HG02759 (cell line): ENCODE data around the gene TERT.
"Not testable (repeated sequence)": the region's sequence is repeated elsewhere in the genome, so short reads cannot be mapped to it uniquely, and the experiment has no call there.

Source experiments
- ATAC-seq: cut with Tn5 transposase; IDR thresholded peaks from one replicate; pipeline ENCODE4 v1.9.1; 2021; ENCODE audit warnings: mild to moderate bottlenecking, moderate library complexity; ENCODE audit not compliant: unreplicated experiment

The TERT gene

DNA sequence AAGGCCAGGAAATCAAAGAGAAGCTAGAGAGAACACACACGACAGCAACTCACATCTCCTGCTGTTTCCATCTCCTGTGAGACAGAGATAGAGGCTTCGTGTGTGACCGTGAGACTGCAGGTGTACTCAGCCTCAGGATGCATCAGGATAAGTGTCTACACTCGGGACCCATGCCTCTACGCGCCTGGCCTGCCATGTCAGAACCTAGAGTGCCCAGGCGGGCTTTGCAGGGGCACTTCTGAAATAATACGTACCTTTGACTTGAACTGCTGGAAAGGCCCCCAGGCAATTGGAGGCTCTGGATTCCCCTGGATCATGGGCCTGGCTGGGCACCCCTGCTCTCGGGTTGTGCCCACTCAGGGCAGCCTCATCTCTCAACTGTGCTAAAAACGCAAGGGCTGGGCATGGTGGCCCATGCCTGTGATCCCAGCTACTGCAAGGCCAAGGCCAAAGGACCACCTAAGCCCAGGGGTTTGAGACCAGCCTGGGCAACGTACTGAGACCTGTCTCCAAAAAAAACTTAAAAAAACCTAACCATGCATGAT lies 37.1 kb upstream of the TERT start:
- no peak for ATAC-seq

DNA sequence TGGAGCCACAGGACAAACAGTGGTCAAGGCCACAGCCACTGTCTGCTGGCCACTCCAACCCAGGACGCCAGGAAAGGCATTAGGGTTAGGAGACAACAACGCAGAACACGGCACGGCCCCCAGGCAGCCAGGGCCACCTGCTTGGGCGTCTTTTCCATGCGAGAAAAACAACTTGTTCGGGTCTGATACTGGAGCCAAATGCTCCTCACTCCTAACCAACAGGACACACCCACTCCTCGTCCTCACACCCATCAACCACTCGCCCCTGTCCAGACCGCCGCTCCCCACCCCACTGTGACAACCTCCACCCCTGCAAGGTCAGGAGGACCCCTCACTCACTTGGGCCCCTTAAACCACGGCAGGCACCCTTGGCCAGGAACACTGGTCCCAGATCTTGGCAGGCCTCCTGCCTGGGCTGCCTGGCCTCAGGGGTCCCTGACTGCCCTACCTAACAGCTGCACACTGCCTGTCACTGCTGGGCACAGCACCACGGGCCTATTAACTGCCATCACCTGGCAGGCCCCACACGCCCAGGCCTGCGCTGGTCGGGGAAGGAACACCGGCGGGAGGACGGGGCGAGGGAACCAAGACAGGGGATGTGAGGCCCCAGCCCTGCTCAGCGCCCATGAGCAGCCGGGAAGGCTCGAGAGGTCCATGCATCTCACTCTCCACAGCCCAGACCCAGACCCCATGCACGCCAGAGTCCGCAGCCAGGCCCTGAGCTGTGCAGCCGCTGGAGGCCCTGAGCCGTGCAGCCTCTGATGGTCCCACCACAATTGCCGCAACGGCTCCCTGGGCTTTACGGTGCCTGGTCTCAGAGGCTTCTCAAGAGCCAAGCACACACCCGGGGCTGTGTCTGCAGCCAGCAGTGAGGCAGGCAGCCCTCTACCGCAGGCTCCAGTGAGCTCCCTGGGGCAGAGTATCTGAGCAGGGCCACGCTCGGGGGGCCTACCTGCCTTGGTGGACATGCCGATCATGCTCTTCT lies 36.3 kb upstream of the TERT start:
- no peak for ATAC-seq

DNA sequence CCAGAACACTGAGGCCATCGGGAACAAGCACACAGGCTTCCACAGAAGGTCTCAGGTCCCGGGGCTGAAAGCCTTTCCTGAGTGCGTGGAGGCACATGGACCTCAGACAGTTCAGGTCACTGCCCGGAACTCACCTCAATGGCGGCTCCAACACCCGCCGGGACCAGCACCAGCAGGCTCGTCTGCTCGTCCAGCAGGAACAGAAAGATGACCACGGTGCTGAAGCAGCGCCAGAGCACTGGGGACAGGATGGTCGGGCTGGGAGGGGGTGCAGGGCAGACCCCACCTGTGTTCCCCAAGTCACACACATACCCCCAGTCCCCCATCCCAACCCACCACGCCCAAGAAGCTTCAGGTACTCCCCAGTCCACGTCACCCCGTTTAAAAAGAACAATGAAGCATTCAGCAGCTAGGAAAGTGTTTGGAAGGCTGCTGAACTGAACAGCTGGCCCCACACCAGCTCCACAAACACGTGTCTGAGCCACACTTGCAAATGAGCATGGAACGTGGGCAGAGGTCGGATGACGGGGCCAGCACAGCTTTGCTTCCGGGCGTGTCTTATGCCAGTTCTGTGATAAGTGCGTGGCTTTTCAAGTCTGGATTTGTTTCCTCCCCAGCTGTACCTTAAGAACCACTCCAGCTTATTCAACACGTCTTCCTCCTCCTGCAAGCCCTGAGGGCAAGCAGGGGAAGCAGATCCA lies 35.4 kb upstream of the TERT start:
- ATAC-seq = no peak

DNA sequence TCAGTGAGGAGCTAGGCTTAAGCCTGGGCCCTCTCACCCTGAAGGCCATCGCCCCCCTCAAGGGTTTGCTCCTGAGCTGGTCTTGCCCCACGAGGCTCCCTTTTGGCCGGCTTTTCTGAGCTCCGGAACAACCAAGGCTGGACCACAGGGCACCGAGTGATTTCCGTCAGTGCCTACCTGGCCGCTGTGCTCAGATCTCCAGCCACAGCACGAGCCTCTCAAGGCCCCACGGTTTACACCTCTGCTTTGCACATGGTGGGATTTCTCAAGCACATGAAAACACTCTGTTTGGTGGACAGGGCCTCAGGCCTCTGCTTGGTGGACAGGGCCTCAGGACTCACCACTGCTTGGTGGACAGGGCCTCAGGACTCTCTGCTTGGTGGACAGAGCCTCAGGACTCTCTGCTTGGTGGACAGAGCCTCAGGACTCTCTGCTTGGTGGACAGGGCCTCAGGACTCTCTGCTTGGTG lies 34.3 kb upstream of the TERT start:
- ATAC-seq = no peak

DNA sequence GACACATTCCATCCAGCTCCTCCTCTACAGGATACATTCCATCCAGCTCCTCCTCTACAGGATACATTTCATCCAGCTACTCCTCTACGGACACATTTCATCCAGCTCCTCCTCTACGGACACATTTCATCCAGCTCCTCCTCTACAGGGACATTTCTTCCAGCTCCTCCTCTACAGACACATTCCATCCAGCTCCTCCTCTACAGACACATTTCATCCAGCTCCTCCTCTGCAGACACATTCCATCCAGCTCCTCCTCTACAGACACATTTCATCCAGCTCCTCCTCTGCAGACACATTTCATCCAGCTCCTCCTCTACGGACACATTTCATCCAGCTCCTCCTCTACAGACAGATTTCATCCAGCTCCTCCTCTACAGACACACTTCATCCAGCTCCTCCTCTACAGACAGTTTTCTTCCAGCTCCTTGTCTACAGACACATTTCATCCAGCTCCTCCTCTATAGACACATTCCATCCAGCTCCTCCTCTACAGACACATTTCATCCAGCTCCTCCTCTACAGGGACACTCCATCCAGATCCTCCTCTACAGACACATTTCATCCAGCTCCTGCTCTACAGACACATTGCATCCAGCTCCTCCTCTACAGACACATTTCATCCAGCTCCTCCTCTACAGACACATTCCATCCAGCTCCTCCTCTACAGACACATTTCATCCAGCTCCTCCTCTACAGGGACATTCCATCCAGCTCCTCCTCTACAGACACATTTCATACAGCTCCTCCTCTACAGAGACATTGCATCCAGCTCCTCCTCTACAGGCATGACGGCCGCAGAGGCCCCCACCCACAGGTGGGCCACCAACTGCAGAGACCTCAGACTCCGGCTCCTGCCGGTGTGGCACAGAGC lies 33.6 kb upstream of the TERT start:
- ATAC-seq = not testable (repeated sequence)

DNA sequence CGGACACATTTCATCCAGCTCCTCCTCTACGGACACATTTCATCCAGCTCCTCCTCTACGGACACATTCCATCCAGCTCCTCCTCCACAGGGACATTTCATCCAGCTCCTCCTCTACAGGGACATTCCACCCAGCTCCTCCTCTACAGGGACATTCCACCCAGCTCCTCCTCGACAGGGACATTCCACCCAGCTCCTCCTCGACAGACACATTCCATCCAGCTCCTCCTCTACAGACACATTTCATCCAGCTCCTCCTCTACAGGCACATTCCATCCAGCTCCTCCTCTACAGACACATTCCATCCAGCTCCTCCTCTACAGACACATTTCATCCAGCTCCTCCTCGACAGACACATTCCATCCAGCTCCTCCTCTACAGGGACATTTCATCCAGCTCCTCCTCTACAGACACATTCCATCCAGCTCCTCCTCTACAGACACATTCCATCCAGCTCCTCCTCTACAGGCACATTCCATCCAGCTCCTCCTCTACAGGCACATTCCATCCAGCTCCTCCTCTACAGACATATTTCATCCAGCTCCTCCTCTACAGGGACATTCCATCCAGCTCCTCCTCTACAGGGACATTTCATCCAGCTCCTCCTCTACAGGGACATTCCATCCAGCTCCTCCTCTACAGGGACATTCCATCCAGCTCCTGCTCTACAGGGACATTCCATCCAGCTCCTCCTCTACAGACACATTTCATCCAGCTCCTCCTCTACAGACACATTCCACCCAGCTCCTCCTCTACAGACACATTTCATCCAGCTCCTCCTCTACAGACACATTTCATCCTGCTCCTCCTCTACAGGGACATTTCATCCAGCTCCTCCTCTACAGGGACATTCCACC lies 32.3 kb upstream of the TERT start:
- not testable (repeated sequence) for ATAC-seq

DNA sequence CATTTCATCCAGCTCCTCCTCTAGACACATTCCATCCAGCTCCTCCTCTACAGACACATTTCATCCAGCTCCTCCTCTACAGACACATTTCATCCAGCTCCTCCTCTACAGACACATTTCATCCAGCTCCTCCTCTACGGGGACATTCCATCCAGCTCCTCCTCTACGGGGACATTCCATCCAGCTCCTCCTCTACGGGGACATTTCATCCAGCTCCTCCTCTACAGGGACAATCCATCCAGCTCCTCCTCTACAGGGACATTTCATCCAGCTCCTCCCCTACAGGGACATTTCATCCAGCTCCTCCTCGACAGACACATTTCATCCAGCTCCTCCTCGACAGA lies 31.6 kb upstream of the TERT start:
- not testable (repeated sequence) for ATAC-seq

DNA sequence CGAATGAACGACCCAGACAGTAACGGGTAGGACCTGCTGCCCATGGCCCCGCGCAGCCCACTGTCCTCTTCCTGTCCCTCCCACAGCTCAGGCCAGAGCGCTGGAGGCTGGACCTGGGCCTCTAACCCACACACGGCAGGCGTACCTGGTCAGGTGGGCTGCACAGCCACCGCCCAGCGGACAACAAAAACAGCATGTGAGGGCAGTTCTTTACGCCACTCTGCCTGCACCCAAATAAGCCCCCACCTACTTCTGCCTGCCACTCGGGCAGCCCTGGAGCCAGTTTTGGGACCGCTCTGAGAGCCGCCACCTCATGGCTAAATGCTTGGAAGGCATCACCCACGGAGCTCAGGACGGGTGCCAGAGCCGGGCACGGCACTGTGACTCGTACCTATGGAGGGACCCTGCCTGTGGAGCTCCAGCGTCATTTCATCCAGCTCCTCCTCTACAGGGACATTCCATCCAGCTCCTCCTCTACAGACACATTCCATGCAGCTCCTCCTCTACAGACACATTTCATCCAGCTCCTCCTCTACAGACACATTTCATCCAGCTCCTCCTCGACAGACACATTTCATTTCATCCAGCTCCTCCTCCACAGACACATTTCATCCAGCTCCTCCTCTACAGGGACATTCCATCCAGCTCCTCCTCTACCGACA lies 31.1 kb upstream of the TERT start:
- ATAC-seq = no peak

DNA sequence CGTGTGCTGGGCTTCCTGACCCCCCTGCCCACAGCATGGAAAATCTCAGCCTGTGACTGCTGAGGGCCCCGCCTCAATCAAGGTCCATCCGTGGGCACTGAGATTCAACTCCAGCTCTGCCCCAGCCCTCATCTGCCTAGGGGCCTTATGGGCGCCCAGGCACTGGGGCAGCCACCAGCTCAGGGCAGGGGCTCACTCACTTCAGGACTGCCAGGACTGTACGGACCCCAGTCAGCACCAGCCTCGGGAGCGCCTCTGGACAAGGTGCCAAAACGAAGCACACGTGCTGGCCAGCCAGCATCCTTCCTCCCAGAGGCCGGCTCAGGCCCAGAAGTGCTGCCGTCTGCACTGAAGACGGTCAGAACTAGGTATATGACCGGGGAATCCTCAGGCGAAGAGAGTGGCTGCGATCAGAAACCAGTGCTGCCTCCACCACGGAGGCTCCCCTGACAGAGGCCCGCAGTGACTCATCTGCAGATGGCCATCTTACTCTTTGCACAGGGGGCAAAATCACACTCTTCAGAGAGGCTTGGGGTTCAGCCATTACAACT lies 30.4 kb upstream of the TERT start:
- no peak for ATAC-seq

DNA sequence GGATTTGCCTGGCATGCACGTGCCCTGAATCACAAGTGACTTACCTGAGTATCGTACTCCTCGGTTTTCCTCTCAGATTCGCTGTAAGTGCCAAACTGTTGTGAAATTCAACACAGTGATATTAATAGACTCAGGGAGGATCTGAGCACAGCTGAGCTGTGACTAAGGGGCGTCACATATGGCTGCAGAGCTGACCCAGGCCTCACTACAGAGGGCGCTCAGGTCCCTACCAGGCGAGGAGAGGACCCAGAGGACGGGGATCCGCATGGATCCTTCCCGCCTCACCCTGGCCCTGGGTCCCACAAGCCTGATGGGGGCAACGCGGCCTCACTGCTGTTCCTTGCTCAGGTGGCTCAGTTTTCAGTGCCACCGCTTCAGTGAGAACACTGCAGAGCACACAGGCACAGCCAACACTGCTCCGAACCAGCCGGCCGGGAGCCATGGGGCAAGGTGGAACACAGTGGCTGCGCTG lies 29.9 kb upstream of the TERT start:
- ATAC-seq = no peak

DNA sequence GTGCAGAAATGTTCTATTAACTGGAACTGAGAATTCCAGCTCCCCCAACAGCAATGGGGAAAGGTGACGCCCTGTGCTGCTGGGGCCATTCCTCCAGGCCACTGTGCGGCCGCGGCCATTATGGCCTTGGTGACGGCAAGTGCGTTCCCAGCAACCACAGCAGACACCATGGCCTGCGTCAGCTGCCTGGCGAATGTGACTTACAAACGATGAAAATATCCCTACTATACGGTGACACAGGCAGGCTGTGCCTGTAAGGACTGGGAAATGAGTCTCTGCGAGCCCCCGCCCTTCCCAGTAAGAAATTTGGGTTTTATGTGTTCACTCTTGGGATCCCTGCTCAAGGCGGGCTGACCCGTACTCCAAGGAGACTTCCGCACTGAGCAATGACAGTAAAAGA lies 29.4 kb upstream of the TERT start:
- no peak for ATAC-seq

DNA sequence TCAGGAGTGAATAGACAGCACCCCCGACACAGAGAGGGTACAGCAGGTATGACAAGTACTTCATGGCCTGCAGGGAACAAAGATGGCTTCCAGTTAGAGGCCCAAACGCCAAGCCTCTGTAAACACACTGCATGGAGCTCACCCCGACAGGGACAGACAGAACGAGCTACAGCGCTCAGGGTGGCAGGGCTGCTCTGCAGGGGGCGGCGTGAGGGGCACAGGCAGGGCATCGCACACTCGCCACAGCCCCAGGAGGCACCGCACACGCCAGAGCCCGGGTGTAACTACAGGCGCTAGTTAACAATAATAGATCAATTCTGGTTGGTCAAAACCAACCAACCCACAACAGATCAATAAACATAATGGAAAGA lies 28.9 kb upstream of the TERT start:
- no peak for ATAC-seq

DNA sequence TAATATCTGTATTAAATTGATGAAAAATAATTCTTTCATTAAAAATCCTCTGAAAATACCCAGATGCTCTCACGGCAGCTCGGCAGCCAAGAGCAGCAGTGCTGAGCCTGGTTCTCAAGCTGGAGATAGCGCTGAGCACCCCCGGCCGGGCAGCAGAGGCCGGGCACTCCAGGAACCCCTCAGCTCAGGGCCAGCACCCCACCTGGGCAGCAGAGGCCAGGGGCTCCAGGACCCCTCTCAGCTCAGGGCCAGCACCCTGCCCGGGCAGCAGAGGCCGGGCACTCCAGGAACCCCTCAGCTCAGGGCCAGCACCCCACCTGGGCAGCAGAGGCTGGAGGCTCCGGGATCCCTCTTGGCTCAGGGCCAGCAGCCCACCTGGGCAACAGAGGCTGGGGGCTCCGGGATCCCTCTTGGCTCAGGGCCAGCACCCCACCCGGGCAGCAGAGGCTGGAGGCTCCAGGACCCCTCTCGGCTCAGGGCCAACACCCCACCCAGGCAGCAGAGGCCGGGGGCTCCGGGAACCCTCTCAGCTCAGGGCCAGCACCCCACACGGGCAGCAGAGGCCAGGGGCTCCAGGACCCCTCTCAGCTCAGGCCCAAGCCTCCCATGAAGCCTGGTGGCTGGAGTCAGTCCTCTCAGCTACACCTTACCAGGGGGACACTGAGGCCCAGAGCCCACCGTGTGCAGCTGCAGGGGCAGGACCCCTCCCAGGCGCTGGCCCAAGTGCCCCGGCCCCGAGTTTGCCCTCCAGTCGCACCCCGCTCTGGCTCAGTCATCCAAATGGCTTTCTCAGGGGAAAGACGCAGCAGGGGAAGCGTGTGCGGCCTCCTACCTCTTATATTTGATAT lies 28.3 kb upstream of the TERT start:
- ATAC-seq = no peak

DNA sequence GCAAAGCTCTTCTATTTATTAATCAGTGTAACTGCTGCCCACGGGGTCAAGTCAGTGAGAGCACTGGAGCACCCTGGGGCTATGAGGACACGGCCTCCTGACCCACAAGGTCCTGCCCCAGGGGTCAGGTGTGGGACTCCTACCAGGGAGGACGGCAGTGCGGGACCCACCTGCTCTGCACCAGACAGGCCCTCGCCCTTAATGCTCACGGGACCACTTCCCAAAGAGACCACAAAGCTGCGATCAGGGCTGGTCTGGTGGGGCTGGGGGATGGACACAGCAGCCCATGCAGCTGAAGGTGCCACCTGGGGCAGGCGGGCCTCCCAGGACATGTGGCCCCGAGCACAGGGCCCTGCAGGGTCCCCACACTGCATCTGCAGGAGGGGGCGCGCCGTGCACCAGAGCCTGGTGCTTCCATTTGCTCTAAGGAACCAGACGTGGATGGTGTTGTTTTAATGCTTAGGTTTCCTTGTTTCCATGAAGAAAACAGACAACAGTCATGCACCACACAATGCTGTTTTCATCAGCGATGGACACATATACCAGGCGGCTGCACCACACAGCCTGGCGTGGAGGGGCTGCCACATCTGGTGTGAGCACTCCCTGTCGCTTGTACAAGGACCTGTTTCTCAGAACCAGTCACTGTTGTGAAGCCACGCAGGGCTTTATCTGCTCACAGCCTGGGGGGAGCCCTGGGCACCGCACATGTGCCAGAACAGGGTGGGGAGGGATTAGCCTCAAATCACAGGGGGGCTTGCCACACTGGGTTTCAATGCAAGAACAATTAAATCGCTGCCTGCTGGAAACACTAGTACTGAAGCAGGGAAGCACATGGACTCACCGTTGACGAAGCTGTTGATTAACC lies 27.4 kb upstream of the TERT start:
- no peak for ATAC-seq

DNA sequence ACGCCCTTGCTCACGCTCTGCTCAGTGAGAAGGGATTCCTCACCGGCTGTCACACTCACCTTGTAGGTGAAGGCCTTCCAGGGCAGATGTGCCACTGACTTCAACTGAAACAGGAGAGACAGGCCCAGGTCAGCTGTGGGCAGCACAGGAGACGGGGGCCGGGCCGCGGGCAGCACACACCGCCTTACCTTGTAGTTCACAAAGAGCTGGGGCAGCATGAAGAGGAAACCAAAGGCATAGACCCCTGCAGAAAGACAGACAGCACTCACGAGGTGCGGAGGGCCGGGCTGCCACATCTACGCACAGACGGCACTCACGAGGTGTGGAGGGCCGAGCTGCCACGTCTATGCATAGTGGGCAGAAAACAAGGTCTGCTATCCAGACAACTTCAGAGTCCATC lies 26.7 kb upstream of the TERT start:
- no peak for ATAC-seq

DNA sequence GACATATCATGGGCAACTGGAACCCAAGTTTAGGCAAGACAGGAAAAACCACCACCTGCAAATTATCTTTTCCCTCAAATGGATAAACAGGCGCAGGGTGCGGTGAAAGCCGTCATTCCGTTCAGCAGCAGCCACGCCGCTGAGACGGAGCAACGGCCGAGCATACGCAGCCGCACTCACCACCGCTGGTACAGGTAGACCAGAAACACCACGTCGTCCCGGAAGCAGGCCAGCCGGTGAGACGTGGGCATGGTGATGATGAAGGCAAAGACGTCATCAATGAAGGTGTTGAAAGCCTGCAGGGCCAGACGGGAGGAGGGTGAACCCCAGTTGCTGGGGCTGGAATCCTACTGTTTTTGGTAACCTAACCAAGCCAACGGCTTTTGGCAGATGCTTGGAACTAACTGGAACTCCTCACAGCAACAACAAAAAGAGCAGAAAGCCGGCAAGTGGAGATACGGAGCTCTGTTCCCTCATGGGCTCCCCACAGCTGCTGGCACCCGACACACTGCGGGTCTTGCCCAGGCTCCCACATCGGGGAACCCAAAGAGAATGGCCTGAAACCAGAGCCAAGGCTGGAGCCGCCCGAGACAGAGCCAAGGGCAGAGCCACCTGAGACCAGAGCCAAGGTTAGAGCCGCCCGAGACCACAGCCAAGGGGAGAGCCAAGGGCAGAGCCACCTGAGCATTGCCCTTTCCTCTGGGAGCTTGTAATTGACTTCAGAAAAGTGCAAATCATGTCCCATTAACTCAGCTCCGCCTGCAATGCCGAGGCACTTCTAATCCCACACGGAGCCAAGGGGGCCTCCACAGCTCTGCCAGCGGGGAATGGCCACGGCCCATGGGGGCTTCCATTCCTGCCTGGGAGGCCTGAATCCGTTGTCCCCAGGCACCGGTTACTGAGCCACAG lies 25.8 kb upstream of the TERT start:
- no peak for ATAC-seq
